TTC549 (cell line): ENCODE data around the gene PSMA1.

Experiments
- FAIRE-seq: peaks from 2 replicates; lab custom pipeline; 2012; peaks lifted over from hg19 to GRCh38; lab: Jason Lieb, UNC

Gene PSMA1

DNA sequence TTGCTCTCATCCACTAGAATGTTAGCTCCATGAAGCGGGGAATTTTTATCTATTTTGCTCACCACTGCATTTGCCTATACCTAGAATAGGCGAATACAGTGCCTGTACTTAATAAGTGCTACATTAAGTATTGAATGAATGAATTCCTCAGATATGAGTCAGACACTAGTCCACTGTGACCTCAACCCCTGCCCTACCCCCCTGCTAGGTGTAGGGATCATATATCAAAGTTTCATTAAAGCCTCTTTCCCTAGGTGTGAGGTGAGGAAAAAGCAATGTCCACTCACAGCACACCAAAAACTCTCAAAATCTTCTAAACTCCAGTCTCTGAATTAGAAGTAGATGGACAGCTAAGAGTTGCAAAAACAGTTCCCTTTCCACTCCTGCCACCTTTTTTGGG lies 9.8 kb upstream of the PSMA1 start:
- no peak for FAIRE-seq

DNA sequence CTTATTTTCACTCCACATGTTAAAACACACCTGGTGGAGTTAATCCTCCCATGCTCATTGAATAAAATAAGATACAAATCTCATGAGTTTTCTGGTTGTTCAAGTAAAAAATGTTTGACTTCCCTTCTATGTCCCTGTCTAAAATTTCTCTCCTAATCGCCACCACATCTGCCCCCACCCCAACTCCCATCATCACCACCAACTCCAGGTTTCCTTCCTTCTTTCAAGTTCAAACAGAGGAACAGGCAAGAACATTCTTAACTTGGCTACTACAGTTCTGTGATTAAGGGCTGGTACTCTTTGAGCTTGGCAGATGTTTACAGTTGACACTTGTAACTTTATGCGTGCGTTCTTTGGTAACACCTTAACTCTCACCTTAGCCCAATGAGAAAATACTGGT lies 9.1 kb upstream of the PSMA1 start:
- no peak for FAIRE-seq

DNA sequence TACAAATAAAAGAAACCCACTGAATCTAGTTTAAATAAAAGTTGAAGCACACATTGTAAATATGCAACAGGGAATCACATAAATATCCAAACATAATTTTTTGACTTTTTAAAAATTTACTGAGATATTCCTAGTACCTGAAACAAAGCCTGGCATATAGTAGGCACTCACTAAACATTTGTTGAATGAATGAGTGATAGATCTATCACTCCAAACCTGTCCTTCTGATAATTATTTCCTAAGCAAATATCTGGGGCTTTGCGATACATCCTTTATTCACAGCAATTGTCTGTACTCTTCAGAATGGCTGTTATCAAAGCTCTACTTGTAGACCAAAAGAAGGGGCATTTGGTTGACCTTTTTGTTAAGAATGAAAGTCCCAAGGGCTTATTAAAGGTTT lies 2.6 kb upstream of the PSMA1 start:
- no peak for FAIRE-seq

DNA sequence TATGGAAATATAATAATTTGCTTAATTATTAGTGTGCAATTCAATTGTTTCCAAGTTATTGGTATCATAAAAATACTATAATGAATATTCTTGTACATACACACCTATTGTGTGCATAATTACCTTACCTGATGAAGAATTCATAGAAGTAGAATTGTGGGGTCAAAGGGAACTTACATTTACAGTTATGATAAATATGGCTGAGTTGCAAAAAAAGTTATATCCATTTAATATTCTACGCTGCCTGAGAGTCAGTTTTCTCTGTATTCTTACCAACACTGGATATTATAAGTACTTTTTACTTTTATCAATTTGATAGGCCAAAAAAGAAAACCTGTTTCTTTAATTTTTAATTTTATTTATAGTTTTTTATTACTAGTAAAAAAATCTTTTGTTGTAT lies 2.1 kb upstream of the PSMA1 start:
- FAIRE-seq = no peak

DNA sequence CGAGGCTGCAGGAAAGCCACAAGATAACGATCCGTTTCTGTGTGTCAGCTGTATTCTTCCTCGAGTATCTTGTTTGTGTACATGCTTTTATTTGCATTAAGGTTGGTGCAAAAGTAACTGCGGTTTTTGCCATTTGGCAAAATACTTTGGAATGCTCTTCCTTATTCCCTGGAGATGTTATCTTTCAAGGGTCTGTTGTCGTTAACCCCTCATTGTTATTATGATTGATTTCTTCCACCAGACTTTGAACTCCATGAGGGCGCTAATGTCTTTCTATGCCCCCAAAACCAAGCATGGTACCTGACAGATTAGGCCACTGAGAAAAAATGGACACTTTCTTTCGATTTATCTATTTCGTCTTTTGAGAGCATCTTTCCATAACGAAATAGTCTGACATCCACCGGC lies 563 bp upstream of the PSMA1 start:
- no peak for FAIRE-seq

DNA sequence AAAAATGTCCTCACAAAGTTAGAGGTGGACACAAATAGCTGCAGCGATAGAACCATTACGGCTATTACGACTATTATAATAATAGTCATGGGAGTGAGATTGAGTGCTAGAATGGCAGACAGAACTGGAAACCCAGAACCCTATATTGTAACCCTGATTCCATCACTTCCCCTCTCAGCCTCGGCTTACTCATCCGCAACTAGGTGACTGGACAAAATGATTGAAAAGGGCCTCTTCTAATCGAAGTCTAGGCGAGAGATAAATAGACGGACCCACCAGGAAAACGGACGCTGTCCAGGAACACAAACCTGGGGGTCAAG lies 629 bp downstream of the PSMA1 start:
- no peak for FAIRE-seq

DNA sequence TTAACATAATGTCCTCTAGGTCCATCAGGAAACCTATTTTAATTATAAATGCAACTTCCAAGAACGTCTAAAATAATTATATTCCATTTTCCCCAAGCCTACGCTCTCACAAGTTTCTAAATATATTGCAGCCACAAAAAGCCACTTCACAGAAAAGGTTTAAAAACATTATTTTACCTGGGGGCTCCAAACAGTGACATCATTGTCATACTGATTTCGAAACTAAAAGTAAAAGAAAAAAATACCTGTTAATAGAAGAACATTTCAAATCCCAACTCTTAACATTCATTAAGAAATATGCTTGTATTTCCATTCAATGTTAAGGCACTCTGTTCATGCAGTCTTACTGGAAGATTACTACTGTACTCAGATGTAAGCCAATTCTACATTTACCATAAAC lies 1.4 kb downstream of the PSMA1 start:
- FAIRE-seq = no peak

DNA sequence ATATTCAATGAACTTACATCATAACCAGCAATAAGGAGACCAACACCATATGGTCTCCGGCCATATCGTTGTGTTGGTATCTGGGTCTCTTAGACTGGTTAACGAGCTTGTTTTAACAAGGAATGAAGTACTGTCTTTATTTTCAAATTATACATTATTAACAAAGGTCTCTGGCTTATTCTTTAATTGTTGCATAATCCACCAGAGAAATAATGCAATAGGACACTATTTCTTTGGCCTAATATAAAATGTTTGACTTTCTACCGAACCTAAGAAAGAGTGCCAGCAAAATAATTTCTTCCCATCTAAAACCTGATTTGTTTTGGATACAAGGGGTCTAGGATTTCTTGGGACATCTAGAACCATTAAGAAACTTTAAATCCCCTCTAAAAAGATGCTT lies 6.4 kb downstream of the PSMA1 start:
- FAIRE-seq = no peak

DNA sequence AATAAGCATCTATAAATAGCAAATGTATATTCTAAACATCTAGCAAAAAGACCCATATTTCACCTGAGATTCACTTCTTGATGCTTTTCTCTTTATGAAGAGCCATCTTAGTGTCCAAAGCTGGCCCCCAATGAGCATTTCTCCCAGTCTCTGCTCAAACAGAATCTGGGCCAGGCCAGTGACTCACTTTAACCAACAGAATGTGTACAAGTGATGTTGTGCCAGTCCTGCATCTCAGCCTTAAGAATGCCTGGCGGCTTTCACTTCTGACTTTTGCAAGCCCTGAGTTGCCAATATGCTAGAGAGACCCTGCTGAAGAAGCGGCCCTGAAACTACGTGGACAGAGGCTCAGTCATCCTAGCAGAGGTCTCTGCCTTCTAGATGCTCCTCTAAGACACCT lies 13.7 kb downstream of the PSMA1 start:
- FAIRE-seq = no peak

DNA sequence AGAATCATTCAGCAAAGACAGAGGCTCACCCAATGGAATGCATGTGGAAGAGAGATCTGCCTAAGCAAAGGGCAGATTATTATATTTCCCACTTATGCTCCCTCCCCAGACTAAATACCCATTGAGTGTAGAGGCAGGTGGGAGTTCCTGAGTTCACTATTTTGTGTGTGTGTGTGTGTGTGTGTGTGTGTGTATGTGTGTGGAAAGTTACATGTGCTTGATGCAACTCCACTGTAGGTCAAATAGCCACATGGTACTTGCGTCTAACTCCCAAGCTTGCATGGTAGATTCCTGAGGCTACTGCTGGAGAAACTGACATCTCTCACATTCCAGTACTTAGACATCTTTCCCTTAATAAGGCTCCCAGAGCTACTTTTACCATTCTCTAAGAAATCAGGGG lies 17.2 kb downstream of the PSMA1 start:
- no peak for FAIRE-seq

DNA sequence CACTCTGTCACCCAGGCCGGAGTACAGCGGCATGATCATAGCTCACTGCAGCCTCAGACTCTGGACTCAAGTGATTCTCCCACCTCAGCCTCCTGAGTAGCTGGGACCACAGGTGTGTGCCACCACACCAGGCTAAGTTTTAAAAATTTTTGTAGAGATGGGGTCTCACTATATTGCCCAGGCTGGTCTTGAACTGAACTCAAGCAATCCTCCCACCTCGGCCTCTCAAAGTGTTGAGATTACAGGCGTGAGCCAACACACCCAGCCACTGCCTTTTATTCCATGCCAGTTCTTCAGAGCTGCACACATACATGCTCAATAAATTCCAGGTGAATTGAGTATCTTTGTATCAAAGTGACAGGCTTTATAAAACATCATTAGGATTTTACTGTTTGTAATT lies 18.1 kb downstream of the PSMA1 start:
- no peak for FAIRE-seq

DNA sequence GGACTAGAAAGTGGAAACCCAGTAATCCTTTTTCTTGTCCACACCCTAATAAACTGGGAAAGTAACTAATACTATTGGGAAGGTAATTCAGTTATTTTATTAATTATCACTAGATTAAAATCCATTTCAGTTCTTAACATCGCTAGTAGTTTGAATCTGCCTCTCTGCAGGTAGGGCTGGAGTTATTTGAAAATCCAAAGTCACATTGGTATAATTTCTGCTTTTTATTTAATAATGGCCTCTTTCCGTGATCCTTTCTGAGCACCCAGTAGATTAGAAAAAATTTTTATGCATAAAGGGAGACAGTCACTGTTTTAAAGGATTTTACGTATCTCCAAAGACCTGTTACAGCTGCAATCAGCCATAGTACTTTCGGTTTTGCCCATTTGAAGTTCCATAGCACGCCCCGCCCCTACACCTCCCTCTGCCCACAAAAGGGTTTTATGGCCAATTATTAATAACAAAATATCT lies 20.0 kb downstream of the PSMA1 start:
- no peak for FAIRE-seq

DNA sequence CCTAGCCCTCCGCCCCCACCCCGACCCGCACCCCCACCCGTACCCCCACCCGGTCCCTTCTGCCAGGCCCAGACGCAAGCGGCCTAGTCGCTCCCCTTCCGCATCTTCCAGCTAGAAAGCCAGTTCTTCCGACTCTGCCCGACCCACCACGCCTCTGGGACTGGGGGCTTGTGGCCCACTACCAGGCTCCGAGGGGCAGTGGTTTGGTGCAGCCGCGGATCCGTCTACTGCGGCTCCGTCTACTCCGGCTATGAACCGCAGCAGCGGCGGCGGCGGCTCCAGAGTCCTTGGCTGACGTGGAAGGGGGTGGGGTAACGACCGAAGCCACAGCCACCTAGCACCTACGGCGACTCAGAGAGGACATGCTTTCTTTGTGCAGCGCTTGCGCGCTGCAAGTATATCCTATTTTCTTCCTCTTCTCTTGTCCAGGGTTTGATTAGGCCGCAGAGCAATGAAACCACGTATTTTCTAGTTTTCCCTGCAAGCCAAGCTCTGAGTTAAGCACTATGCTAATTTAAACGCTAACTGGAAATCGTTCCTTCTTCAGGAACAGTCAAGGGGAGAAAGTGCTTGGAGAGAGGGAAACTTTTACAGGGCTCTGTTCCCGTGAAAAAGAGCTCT lies 20.5 kb downstream of the PSMA1 start, which contains the start of gene COPB1:
COPB1 (minus strand) TSS at position 252 of the 621 bp plus-strand sequence. CDS start 883 bp downstream, outside the sequence.
- peak; percentile 50 for FAIRE-seq

DNA sequence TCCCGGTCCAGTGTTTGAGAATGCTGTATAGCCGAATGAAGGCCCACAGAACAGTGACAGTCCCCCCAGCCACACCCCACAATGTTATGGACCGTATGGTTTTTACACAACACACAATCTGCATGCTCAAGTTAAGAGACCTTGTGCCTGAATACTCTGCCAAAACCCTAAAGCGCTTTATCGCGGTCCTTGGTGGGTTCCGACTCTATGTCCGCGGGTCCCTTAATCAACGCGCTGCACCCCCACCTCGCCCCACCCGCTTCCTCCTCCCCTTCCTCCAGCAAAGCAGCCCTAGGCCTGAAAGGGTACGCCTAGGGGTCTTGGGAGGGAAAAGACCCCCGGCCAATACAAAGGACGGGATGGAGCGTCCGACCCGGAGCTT lies 21.0 kb downstream of the PSMA1 start:
- no peak for FAIRE-seq

DNA sequence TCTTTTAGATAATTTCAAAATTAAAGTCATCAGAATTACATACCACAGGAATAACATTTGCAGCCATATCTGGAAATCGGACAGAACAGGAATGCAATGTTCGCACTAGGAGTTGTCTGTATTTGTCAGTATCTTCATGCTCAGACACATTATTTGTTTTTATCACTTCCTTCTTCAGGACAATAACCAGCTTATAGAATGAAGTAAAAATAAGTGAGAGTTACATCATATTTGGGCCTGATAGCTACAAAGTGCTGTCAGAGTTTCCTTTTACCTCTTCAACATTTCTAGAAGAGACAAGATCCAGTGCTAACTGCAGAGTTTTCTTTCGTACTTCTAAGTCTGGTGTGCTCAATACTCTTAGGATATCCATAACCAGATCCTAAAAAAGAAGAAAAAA lies 39.5 kb downstream of the PSMA1 start:
- no peak for FAIRE-seq

DNA sequence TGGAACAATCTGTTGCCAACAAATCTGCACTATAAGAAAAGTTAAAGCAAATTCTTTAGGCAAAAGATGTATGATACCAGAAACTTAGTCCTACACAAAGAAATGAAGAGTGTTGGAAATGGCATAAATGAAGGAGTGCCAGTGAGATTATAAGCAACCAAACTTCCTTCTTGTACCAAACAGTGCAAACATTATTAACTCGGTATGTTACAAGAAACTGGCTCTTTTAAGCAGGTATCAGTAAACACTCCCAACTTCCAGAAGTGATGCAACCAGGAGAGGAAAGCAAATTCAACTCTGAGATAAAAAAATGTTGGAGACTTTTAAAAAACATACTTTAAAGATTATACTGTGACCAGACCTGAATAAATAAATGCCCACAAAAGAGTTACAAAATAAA lies 49.1 kb downstream of the PSMA1 start:
- FAIRE-seq = no peak

DNA sequence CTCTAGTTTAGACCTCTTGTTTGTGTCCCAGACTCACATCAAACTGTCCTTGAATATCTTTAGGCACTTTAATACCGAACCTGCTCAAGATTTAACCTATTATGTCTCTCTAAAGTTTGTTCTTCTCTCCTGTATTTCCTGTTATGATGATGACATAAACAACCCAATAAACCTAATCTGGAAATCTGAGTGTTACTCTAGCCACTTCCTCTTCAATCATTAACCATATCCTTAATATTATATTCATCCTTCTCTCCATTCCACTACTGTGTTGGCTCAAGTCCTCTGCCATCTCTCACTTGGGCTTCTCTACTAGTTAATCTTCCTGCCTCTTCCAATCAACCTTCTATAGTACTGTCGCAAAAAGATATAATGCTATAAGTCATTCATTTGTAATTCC lies 56.6 kb downstream of the PSMA1 start:
- no peak for FAIRE-seq

DNA sequence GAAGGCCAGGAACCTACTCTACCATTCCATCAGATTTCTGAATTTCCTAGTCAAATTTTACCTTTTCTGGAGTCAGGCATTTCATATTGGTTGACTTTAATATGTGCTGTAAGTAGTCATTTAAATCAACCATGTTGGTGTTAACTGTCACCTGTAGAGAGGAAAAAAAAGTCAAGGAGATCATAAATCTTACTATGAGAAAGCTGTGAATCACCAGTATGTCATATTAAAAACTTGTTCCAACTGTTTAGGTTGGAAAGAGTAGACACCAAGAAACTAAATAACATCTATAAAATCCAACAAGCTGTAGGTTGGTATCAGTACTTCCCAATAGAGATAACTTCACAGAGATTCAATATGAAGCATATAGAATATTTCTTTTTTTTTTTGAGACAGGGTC lies 60.0 kb downstream of the PSMA1 start:
- FAIRE-seq = no peak

DNA sequence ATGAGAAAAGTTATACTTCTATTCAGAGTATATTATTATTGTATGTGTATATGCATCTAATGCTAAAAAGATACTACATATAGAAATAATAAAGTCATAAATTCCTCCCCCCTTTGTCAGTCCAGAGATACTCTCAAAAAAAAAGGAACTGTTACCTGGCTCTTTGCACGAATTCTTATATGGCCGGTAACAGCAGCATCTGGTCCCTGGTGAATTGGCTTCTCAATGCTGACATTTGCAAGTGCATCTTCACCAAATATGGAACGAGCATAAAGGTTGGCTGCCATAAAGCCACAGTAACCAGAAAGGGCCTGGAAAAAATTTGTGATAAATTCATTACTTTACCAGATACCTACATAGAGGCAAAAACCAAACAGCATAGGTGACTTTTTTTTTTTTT lies 61.8 kb downstream of the PSMA1 start:
- FAIRE-seq = no peak

DNA sequence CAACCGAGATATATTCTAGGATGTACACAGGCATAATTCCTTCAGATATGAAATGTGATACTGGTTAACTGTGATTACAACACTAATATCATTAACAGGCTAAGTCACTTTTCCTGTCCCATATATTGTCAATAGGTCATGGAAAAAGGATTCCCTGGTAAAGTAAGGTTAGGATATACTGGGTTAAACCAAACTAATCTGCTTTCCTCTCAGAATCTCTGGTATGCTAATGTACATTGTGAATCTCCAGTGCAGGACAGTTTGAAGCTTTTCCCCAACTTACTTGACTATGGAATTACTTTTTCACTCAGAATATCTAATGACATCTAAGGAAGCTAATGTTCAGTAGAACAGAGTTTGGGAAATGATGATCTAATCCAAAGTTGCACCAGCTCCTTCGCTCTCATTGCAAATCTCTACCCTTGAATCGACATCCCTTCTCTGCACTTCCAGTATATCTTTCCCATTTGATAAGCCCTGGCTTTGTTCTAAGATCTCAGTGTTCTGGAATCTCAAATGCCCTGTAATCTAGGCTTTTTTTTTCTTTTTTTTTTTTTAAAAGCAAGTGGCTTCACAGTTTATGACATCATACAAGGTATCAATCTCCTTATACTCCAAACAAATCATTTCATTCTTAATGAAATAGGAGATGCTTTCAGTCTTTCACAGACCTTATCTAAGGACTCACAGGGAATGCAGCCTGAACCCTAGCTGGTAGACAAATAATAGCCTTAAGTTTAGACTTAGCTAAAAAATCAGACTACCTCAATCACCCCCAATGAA lies 64.3 kb downstream of the PSMA1 start:
- FAIRE-seq = peak; percentile 65
